NT2/D1 (cell line): ENCODE data around the gene KRTAP1-5.

Source experiments
- SUZ12 ChIP-seq: IDR thresholded peaks from 2 replicates; pipeline ENCODE4 v1.6.1; 2011; ENCODE audit not compliant: insufficient read length, insufficient read depth; ENCODE audit errors: extremely low read depth
- YY1 ChIP-seq: IDR thresholded peaks from 2 replicates; pipeline ENCODE4 v1.6.1; 2011; ENCODE audit not compliant: insufficient read length, insufficient read depth
- ZNF274 ChIP-seq: IDR thresholded peaks from 2 replicates; pipeline ENCODE4 v1.6.1; 2011; ENCODE audit warnings: mild to moderate bottlenecking, low read depth, low read length

DNA sequence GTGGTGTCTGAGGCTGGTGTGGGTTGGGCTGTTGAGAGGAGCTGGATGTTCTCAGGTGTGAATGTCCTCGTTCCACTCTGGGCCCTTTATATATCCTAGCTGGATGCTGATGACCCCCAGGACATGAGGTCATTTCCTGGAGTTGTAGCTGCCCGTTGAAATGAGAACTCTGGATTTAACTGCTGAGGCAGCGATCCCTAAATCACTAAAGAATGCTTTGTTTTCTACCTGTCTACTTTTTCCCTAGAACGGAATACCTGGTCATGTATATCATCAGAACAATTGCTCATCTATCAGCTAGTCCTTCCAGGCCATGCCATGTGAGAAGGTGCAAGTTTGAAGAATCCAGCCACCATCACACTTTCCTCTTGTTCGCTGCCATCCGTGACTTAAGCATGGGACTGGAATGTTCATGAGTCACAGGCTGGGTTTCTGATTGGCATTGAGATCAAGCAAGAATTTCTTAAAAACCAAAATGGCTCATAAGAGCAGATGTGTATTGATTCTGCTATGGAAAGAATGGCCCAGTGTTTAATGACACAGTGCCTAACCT, 33.1 kb upstream of the KRTAP1-5 start, which contains the start of gene KRTAP2-3:
- TF ChIP-seq ZNF274 (no peak), SUZ12 (no peak), YY1 (no peak)
